HEK293 (cell line): Measurements from ENCODE around the gene ARHGAP42.

Experiments used
- CTCF ChIA-PET: fragments of 350-600 bp; formaldehyde crosslinking; extraction: SDS; loops from one replicate; lab custom pipeline; 2021; ENCODE audit warnings: antibody characterized with exemption; lab: Yijun Ruan, JAX
- POLR2A ChIA-PET: fragments of 300-600 bp; formaldehyde crosslinking; extraction: SDS; loops from one replicate; lab custom pipeline; 2020; ENCODE audit warnings: antibody characterized with exemption, inconsistent platforms; lab: Yijun Ruan, JAX
- H3K27ac ChIP-seq: fragments of 200-500 bp; sonication (Bioruptor generic); 2 replicates; pipeline ENCODE4 v1.5.1; 2014; ENCODE audit warnings: low read depth, low read length, control low read depth, inconsistent platforms; ENCODE audit errors: extremely low read depth
- H3K36me3 ChIP-seq, 2 experiments: fragments of 200-500 bp in 1 of 2; sonication (Bioruptor generic) in 1 of 2; 1 replicate in 1 of 2; 2 replicates in 1 of 2; pipeline ENCODE4 v1.5.1; 2014 to 2017; ENCODE audit warnings: inconsistent platforms in 2 of 2, low read length in 2 of 2; ENCODE audit not compliant: control insufficient read depth in 2 of 2, insufficient read depth in 1 of 2
- H3K4me1 ChIP-seq: fragments of 200-500 bp; sonication (Bioruptor generic); 2 replicates; pipeline ENCODE4 v1.5.1; 2014; ENCODE audit warnings: mild to moderate bottlenecking, low read length, inconsistent platforms; ENCODE audit not compliant: control insufficient read depth, insufficient read depth
- H3K4me3 ChIP-seq: 2 replicates; pipeline ENCODE4 v1.5.1; 2011; ENCODE audit warnings: low read depth, mild to moderate bottlenecking, control low read depth, low read length, moderate library complexity
- H3K9me3 ChIP-seq: fragments of 200-500 bp; sonication (Bioruptor generic); 2 replicates; pipeline ENCODE4 v1.5.1; 2014; ENCODE audit warnings: low read depth, low read length, inconsistent platforms; ENCODE audit not compliant: control insufficient read depth, insufficient read depth
- GLIS2 ChIP-seq: fragments of 450-650 bp; formaldehyde crosslinking; IDR thresholded peaks from 2 replicates; pipeline ENCODE4 v1.5.1; 2016; ENCODE audit warnings: missing biosample characterization, missing genetic modification characterization
- HOXD13 ChIP-seq: sonication (generic); formaldehyde crosslinking; IDR thresholded peaks from 2 replicates; pipeline ENCODE4 v1.8.0; 2022; ENCODE audit warnings: missing genetic modification reagents, borderline replicate concordance
- KLF1 ChIP-seq: fragments of 450-650 bp; formaldehyde crosslinking; IDR thresholded peaks from 2 replicates; pipeline ENCODE4 v1.5.1; 2016; ENCODE audit warnings: missing biosample characterization, missing genetic modification characterization
- KLF7 ChIP-seq: fragments of 450-650 bp; formaldehyde crosslinking; IDR thresholded peaks from 2 replicates; pipeline ENCODE4 v1.5.1; 2016; ENCODE audit warnings: missing biosample characterization, missing genetic modification characterization, borderline replicate concordance
- SCRT2 ChIP-seq: fragments of 450-650 bp; formaldehyde crosslinking; IDR thresholded peaks from 2 replicates; pipeline ENCODE4 v1.5.1; 2016; ENCODE audit warnings: missing biosample characterization, missing genetic modification characterization
- WT1 ChIP-seq: fragments of 450-650 bp; formaldehyde crosslinking; IDR thresholded peaks from 2 replicates; pipeline ENCODE4 v1.5.1; 2016; ENCODE audit warnings: missing biosample characterization, missing genetic modification characterization
- YY1 ChIP-seq: fragments of 450-650 bp; formaldehyde crosslinking; IDR thresholded peaks from 2 replicates; pipeline ENCODE4 v1.5.1; 2018; ENCODE audit warnings: missing biosample characterization, missing genetic modification characterization
- ZFHX2 ChIP-seq: fragments of 450-650 bp; formaldehyde crosslinking; conservative IDR thresholded peaks from 2 replicates; pipeline ENCODE4 v1.5.1; 2016; ENCODE audit warnings: missing biosample characterization, missing genetic modification characterization
- ZNF140 ChIP-seq: fragments of 450-650 bp; formaldehyde crosslinking; IDR thresholded peaks from 2 replicates; pipeline ENCODE4 v1.5.1; 2016; ENCODE audit warnings: missing biosample characterization, missing genetic modification characterization
- ZNF155 ChIP-seq: fragments of 450-650 bp; formaldehyde crosslinking; IDR thresholded peaks from 2 replicates; pipeline ENCODE4 v1.5.1; 2016; ENCODE audit warnings: missing biosample characterization, missing genetic modification characterization
- ZNF184 ChIP-seq: fragments of 450-650 bp; IDR thresholded peaks from 2 replicates; pipeline ENCODE4 v1.5.1; 2018; ENCODE audit warnings: missing biosample characterization, mild to moderate bottlenecking, missing genetic modification characterization
- ZNF221 ChIP-seq: fragments of 450-650 bp; formaldehyde crosslinking; IDR thresholded peaks from 2 replicates; pipeline ENCODE4 v1.5.1; 2017; ENCODE audit warnings: missing biosample characterization, missing genetic modification characterization, borderline replicate concordance
- ZNF292 ChIP-seq: fragments of 450-650 bp; formaldehyde crosslinking; IDR thresholded peaks from 2 replicates; pipeline ENCODE4 v1.5.1; 2016; ENCODE audit warnings: low read depth, missing biosample characterization, missing genetic modification characterization, borderline replicate concordance
- ZNF404 ChIP-seq: fragments of 450-650 bp; formaldehyde crosslinking; IDR thresholded peaks from 2 replicates; pipeline ENCODE4 v1.5.1; 2017; ENCODE audit warnings: missing biosample characterization, missing genetic modification characterization
- ZNF416 ChIP-seq: fragments of 450-650 bp; formaldehyde crosslinking; IDR thresholded peaks from 2 replicates; pipeline ENCODE4 v1.5.1; 2016; ENCODE audit warnings: missing biosample characterization, missing genetic modification characterization
- ZNF510 ChIP-seq: fragments of 450-650 bp; formaldehyde crosslinking; IDR thresholded peaks from 2 replicates; pipeline ENCODE4 v1.5.1; 2018; ENCODE audit warnings: mild to moderate bottlenecking, missing genetic modification characterization, missing biosample characterization; ENCODE audit not compliant: insufficient replicate concordance
- ZNF654 ChIP-seq: fragments of 450-650 bp; formaldehyde crosslinking; IDR thresholded peaks from 2 replicates; pipeline ENCODE4 v1.5.1; 2016; ENCODE audit warnings: low read depth, missing biosample characterization, missing genetic modification characterization
- ZNF830 ChIP-seq: fragments of 450-650 bp; IDR thresholded peaks from 2 replicates; pipeline ENCODE4 v1.5.0; 2018; ENCODE audit warnings: missing biosample characterization, missing genetic modification characterization, low read depth, mild to moderate bottlenecking, moderate library complexity
- ZSCAN30 ChIP-seq: fragments of 450-650 bp; IDR thresholded peaks from 2 replicates; pipeline ENCODE4 v1.5.1; 2018; ENCODE audit warnings: missing biosample characterization, mild to moderate bottlenecking, missing genetic modification characterization, moderate library complexity
- TF ChIP-seq, protein P1 (sequence below): fragments of 450-650 bp; formaldehyde crosslinking; IDR thresholded peaks from 2 replicates; pipeline ENCODE4 v1.5.1; 2016; ENCODE audit warnings: missing biosample characterization, missing genetic modification characterization, borderline replicate concordance
- TF ChIP-seq, protein P2 (sequence below): fragments of 450-650 bp; formaldehyde crosslinking; IDR thresholded peaks from 2 replicates; pipeline ENCODE4 v1.5.1; 2016; ENCODE audit warnings: missing biosample characterization, missing genetic modification characterization
- TF ChIP-seq, protein P3 (sequence below): fragments of 450-650 bp; formaldehyde crosslinking; IDR thresholded peaks from 2 replicates; pipeline ENCODE4 v1.5.1; 2016; ENCODE audit warnings: missing biosample characterization, missing genetic modification characterization

Gene ARHGAP42

DNA sequence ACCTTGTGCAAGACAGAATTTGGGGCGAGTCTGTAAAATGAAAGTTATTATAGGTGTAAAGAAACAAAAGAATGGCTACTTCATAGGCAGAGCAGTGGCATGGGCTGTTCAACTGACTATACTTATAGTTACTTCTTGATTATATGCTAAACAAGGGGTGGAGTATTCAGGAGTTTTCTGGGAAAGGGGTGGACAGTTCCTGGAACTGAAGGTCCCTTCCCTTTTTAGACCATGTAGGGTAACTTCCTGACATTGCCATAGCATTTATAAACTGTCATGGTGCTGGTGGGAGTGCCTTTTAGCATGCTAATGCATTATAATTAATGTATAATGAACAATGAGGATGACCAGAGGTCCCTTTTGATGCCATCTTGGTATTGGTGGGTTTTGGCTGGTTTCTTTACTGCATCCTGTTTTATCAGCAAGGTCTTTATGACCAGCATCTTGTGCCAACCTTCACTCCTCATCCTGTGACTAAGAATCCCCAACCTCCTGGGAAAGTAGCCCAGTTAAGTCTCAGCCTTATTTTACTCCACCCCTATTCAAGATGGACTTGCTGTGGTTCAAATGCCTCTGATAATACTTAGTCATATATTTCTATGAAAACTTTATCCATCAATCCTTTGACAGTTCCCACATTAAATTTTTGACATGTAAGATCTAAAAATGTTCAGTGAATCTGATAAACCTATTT, 118.6 kb downstream of the ARHGAP42 start:
- TF ChIP-seq ZNF184 = no peak
- TF ChIP-seq, protein P1, sequence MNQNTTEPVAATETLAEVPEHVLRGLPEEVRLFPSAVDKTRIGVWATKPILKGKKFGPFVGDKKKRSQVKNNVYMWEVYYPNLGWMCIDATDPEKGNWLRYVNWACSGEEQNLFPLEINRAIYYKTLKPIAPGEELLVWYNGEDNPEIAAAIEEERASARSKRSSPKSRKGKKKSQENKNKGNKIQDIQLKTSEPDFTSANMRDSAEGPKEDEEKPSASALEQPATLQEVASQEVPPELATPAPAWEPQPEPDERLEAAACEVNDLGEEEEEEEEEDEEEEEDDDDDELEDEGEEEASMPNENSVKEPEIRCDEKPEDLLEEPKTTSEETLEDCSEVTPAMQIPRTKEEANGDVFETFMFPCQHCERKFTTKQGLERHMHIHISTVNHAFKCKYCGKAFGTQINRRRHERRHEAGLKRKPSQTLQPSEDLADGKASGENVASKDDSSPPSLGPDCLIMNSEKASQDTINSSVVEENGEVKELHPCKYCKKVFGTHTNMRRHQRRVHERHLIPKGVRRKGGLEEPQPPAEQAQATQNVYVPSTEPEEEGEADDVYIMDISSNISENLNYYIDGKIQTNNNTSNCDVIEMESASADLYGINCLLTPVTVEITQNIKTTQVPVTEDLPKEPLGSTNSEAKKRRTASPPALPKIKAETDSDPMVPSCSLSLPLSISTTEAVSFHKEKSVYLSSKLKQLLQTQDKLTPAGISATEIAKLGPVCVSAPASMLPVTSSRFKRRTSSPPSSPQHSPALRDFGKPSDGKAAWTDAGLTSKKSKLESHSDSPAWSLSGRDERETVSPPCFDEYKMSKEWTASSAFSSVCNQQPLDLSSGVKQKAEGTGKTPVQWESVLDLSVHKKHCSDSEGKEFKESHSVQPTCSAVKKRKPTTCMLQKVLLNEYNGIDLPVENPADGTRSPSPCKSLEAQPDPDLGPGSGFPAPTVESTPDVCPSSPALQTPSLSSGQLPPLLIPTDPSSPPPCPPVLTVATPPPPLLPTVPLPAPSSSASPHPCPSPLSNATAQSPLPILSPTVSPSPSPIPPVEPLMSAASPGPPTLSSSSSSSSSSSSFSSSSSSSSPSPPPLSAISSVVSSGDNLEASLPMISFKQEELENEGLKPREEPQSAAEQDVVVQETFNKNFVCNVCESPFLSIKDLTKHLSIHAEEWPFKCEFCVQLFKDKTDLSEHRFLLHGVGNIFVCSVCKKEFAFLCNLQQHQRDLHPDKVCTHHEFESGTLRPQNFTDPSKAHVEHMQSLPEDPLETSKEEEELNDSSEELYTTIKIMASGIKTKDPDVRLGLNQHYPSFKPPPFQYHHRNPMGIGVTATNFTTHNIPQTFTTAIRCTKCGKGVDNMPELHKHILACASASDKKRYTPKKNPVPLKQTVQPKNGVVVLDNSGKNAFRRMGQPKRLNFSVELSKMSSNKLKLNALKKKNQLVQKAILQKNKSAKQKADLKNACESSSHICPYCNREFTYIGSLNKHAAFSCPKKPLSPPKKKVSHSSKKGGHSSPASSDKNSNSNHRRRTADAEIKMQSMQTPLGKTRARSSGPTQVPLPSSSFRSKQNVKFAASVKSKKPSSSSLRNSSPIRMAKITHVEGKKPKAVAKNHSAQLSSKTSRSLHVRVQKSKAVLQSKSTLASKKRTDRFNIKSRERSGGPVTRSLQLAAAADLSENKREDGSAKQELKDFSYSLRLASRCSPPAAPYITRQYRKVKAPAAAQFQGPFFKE (tag by site-specific recombination) = no peak
- no peak for TF ChIP-seq GLIS2 (tag by site-specific recombination)
- TF ChIP-seq ZNF155 = no peak
- no peak for TF ChIP-seq ZNF510 (tag by site-specific recombination)
- CTCF ChIA-PET = no interaction called here
- Histone ChIP-seq H3K27ac (no peak overlapping the region), H3K4me3 (no peak overlapping the region), H3K9me3 (no peaks in the 10 kb centered on the region), H3K36me3 (no peaks in the 10 kb centered on the region), H3K4me1 (peaks cover 7% of the 10 kb centered on the region)
- POLR2A ChIA-PET = no interaction called here

DNA sequence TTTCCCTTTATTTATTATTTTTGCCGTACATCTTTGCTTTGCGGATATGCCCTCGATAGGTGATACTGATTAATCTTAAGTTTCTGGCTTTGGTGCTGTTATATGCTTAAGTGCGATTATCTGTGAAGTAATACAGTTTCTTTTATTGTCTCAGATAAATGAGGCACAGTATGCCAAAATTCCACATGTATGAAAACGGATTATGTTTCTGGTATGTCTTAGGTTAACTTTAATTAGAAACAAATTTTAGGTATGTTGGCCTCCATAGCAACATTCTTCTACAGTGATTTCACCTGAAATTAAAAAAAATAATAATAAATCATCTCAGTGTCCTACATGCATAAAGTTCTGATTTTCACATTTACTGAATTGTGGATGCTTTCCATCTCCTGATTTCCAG, 119.2 kb downstream of the ARHGAP42 start:
- no peaks in the 10 kb centered on the region for H3K36me3 ChIP-seq
- ChIA-PET CTCF (no interaction called here), POLR2A (no interaction called here)
- no peaks in the 10 kb centered on the region for H3K9me3 ChIP-seq
- peaks cover 7% of the 10 kb centered on the region for H3K4me1 ChIP-seq
- TF ChIP-seq, protein P2, sequence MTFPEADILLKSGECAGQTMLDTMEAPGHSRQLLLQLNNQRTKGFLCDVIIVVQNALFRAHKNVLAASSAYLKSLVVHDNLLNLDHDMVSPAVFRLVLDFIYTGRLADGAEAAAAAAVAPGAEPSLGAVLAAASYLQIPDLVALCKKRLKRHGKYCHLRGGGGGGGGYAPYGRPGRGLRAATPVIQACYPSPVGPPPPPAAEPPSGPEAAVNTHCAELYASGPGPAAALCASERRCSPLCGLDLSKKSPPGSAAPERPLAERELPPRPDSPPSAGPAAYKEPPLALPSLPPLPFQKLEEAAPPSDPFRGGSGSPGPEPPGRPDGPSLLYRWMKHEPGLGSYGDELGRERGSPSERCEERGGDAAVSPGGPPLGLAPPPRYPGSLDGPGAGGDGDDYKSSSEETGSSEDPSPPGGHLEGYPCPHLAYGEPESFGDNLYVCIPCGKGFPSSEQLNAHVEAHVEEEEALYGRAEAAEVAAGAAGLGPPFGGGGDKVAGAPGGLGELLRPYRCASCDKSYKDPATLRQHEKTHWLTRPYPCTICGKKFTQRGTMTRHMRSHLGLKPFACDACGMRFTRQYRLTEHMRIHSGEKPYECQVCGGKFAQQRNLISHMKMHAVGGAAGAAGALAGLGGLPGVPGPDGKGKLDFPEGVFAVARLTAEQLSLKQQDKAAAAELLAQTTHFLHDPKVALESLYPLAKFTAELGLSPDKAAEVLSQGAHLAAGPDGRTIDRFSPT (tag by site-specific recombination) = no peak
- TF ChIP-seq HOXD13 (CRISPR knock-in tag) (no peak), ZNF221 (no peak), ZNF140 (tag by site-specific recombination) (no peak), ZNF830 (no peak), ZSCAN30 (tag by site-specific recombination) (no peak), ZNF416 (no peak), KLF1 (tag by site-specific recombination) (no peak), KLF7 (tag by site-specific recombination) (no peak), WT1 (tag by site-specific recombination) (no peak), ZNF292 (tag by site-specific recombination) (no peak), ZNF654 (tag by site-specific recombination) (no peak), GLIS2 (tag by site-specific recombination) (no peak), SCRT2 (no peak), YY1 (no peak), ZFHX2 (tag by site-specific recombination) (no peak), ZNF404 (tag by site-specific recombination) (no peak)
- TF ChIP-seq, protein P3, sequence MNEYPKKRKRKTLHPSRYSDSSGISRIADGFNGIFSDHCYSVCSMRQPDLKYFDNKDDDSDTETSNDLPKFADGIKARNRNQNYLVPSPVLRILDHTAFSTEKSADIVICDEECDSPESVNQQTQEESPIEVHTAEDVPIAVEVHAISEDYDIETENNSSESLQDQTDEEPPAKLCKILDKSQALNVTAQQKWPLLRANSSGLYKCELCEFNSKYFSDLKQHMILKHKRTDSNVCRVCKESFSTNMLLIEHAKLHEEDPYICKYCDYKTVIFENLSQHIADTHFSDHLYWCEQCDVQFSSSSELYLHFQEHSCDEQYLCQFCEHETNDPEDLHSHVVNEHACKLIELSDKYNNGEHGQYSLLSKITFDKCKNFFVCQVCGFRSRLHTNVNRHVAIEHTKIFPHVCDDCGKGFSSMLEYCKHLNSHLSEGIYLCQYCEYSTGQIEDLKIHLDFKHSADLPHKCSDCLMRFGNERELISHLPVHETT (tag by site-specific recombination) = no peak
- TF ChIP-seq, all 188 proteins: peak for 0
- Histone ChIP-seq H3K27ac (no peak overlapping the region), H3K4me3 (no peak overlapping the region)
